NCI-H2029 (cell line): ENCODE results near the gene CNOT11.

Source experiments
- DNase-seq: peaks from one replicate; lab custom pipeline; 2025; lab: John Stamatoyannopoulos, UW

The CNOT11 gene

GRCh38 chr2:101278925-101279324 is 26.2 kb downstream of the CNOT11 start:
- no peak for DNase-seq

DNA sequence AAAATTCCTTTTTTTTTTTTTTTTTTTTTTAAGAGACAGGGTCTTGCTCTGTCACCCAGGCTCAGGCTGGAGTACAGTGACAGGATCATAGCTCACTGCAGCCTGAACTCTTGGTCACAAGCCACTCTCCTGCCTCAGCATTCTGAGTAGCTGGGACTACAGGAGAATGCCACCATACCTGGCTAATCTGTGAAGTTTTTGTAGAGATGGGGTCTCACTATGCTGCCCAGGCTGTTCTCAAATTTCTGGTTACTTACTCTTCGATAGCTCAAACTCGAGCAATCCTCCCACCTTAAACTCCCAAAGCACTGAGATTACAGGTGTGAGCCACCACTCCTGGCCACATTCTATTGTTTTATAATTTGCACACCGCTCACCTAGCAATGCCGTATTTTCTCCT is 28.8 kb downstream of the CNOT11 start:
- DNase-seq: no peak

DNA sequence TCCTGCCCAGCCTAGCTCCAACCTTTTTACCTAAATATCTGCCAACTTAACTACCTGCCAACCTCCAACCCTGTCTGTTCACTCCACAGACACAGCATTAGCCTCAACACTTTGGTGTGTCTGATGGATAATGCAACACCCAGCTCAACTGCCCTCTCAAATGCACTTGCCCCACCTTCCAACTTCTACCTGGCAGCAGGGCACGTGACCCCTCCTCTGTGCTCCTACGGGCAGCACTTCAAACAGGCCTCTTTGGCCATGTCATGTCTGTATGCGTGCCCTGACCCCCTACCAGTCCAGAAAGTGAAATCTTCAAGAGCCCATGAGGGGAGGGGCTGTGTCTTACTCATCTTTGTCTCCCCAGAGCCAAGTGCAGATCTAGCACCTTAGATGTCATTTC is 30.3 kb downstream of the CNOT11 start:
- no peak for DNase-seq

GRCh38 chr2:101286684-101287083 is 34.0 kb downstream of the CNOT11 start:
- no peak for DNase-seq

- DNase-seq: no peak
These were observed 34.6 kb downstream of the CNOT11 start for GRCh38 chr2:101287303-101287702.

- DNase-seq: no peak
These were observed 38.0 kb downstream of the CNOT11 start for GRCh38 chr2:101290711-101291110.

DNA sequence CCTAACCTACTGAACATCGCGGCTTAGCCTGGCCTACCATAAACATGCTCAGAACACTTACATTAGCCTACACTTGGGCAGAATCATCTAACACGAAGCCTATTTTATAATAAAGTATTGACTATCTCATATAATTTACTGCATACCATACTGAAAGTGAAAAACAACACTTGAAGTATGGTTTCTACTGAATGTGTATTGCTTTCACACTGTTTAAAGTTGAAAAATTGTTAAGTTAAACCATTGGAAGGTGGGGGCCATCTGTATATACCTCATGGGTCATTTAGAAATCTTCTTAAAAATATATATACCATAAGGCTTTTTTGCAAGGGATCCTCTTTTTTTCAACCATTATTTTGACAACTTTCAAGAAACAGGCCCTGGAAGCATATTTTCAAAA is 39.3 kb downstream of the CNOT11 start:
- DNase-seq: no peak

- no peak for DNase-seq
These were observed 40.9 kb downstream of the CNOT11 start for GRCh38 chr2:101293544-101293943.

GRCh38 chr2:101294861-101295260 is 42.2 kb downstream of the CNOT11 start:
- no peak for DNase-seq

DNA sequence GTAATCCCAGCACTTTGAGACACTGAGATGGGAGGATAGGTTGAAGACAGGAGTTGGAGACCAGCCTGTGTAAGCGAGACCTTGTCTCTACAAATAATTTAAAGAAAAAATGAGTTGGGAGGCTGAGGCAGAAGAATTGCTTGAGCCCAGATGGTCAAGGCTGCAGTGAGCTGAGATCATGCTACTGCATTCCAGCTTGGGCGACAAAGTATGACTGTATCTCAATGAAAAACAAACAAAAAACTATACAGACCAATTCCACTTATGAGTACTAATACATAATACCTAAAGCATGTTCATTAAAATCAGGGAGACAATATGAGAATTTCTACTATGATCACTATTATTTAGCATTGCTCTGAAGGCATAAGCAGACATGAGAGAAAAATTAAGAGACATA is 43.2 kb downstream of the CNOT11 start:
- no peak for DNase-seq

GRCh38 chr2:101296371-101296770 is 43.7 kb downstream of the CNOT11 start:
- no peak for DNase-seq

- no peak for DNase-seq
These were observed 44.7 kb downstream of the CNOT11 start for GRCh38 chr2:101297383-101297782.

DNA sequence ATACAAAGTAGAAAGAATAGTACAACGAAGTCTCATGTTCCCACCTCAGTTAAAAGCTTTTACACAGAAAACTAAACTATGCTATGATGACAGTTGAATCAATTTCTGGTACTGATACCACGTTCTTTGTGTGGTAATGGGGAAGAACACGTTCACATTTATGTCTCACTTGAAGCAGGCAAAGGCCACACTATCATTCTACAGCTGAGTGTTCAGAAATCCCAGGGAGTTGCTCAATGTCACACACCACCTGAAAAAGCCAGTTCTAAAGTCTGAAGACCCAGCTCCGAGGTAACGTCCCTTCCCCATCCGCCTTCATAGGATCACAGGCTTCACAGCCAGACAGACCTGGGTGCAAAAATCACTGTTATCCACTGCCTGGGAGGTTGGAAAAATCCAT is 46.9 kb downstream of the CNOT11 start:
- DNase-seq: no peak

GRCh38 chr2:101300164-101300563 is 47.5 kb downstream of the CNOT11 start:
- no peak for DNase-seq

GRCh38 chr2:101300836-101301235 is 48.1 kb downstream of the CNOT11 start:
- no peak for DNase-seq

DNA sequence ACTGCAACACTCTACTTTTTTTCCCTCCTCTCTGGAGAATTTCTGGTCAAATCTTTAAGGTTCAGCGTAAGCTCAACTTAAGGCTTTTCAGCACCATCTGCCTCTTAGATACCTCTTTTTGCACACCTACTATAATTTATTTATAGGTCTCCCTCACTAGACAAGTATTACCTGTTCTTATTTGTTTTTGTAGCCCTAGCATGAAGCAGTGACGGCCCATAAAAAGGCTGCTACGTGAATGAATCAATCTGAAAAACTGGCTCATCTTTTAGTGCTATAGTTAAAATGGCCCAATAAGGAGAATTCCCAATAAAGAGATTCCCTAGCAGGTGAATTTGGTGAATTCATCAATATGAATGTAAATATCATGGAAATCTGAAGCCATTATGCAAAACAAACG is 49.3 kb downstream of the CNOT11 start:
- no peak for DNase-seq

- no peak for DNase-seq
These were observed 51.0 kb downstream of the CNOT11 start for GRCh38 chr2:101303688-101304087.

DNA sequence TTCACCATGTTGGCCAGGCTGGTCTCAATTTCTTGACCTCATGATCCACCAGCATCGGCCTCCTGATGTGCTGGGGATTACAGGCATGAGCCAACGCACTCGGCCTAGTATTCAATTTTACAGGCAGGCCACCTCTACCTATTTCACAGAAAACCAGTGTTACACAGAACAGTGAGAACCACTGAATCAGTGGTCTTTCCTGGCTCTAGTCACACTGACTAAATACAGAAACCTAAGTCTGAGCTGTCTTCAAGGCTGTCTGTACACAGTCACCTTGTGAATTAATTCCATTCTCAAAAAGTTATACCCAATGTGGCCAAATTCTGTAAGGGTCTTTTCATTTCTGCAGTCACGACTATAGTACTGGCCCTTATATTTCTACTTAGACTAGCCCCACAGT is 52.3 kb downstream of the CNOT11 start:
- no peak for DNase-seq

- no peak for DNase-seq
These were observed 52.9 kb downstream of the CNOT11 start for GRCh38 chr2:101305492-101306078.

GRCh38 chr2:101306410-101306809 is 53.7 kb downstream of the CNOT11 start:
- DNase-seq: no peak

DNA sequence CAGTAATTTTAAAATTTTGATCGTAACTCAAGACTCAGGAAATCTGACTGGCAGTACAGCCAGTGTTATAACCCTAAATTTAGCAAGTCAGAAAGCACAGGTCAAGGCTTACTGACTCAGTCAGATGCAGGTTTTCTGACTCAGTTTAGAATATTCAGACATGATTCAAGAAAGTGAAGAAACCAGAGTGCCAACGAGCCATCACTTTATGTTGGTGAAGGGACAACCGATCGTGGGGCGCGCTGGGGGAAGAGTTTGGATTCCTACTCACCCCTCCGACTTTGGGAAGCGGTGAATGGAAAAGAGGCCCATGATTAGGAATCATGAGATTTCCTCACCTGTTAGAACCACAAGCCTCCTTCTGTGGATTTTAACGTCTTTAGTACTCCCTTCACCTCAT is 54.8 kb downstream of the CNOT11 start:
- no peak for DNase-seq

GRCh38 chr2:101307950-101308431 is 55.3 kb downstream of the CNOT11 start:
- DNase-seq: no peak

DNA sequence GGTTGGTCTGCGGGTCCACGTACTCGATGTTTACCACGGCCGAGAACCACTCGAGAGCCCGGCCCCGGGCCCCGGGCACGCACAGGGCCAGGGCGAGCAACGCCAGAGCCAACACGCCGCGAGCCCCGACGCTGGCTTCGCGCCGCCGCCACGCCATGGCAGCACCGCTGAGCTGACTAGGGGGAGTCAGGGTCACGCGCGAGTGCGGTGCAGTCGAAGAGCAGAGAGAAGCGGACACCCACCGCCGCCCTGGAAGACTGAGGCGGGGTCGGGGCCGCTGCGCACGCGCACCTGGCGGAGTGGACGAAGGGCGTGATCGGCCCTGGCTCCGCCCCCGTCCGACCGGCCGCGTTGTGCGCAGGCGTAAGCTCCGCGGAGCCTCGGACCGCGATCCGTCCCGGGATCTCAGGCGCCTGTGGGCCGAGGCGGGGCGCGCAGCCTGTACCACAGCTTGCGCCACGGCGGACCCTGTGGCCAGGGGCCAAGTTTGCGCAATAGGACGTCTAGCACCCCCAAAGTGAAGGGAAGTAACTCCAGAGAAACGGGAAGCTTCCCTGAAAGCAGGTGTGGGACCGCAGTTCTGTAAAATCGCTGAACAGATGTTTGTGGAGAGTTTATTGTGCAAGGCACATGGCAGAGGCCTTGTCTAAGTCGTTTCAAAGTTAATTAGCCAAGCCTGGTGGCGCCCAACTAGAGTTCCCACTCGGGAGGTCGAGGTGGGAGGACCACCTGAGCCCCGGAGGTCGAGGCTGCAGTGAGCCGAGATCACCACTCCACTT is 55.9 kb downstream of the CNOT11 start, which contains the start of gene RNF149:
RNF149 (minus strand) TSS at position 270 of the 779 bp plus-strand sequence; CDS start at position 157, 113 bp downstream.
- peak; percentile 59 for DNase-seq
